GM12874 (cell line): ENCODE data around the gene PUSL1.

Experiments
- TF ChIP-seq, protein P1 (sequence below): IDR thresholded peaks from 2 replicates; pipeline ENCODE4 v1.5.1; 2011; ENCODE audit warnings: low read depth, mild to moderate bottlenecking, control low read depth, low read length, moderate library complexity; ENCODE audit not compliant: insufficient read depth

Gene PUSL1

GRCh38 chr1:1354271-1355247 is 46.2 kb downstream of the PUSL1 start:
- TF ChIP-seq, protein P1, sequence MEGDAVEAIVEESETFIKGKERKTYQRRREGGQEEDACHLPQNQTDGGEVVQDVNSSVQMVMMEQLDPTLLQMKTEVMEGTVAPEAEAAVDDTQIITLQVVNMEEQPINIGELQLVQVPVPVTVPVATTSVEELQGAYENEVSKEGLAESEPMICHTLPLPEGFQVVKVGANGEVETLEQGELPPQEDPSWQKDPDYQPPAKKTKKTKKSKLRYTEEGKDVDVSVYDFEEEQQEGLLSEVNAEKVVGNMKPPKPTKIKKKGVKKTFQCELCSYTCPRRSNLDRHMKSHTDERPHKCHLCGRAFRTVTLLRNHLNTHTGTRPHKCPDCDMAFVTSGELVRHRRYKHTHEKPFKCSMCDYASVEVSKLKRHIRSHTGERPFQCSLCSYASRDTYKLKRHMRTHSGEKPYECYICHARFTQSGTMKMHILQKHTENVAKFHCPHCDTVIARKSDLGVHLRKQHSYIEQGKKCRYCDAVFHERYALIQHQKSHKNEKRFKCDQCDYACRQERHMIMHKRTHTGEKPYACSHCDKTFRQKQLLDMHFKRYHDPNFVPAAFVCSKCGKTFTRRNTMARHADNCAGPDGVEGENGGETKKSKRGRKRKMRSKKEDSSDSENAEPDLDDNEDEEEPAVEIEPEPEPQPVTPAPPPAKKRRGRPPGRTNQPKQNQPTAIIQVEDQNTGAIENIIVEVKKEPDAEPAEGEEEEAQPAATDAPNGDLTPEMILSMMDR, result no peak

DNA sequence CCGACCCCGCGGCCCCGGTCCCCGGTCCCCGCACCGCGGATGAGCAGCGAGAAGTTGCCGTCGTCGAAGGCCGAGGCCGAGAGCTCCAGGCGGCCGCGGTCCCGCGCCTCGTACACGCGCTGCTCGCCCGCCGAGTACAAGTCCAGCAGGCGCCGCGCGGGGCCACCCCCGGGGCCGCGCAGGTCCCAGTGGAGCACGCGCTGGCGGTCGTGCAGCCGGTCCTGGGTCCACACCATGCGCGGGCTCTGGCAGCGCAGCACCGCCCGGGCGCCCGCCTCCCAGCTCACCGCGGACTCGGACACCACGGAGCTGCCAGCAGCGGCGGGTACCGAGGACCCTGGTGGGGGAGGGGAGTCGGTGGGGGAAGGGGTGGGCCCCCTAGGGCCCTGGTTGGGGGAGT is 47.0 kb downstream of the PUSL1 start:
- TF ChIP-seq, protein P1, result no peak

GRCh38 chr1:1356166-1356795 is 47.9 kb downstream of the PUSL1 start:
- TF ChIP-seq, protein P1, result no peak

DNA sequence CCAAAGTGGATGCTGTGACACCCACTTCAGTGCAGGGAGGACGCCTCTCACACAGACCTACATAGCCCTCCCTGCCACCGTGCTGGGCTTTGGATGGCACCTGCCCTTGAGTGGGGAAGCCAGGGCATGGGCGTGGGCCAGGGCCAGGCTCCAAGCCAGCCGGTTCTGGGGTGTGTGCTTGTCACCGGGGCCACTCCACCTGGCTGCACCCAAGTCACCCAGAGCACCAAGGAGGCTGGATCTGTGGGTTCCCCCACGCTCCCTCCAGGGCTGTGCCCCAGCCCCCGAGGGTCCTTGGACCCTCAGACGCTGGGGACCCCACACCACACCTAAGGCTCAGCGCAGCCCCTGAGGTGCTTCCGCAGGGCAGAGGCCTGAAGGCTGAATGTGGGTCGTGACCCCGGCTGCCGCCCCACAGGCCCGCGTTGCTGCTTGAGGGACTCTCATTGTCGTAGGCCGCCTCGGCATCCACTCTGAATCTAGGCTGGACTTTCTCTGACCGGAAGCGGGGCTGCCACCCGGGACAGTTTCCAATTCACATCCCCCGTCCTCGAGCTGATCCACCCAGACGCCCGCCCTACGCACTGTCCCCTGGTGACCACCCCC is 48.5 kb downstream of the PUSL1 start:
- TF ChIP-seq, protein P1, result no peak

DNA sequence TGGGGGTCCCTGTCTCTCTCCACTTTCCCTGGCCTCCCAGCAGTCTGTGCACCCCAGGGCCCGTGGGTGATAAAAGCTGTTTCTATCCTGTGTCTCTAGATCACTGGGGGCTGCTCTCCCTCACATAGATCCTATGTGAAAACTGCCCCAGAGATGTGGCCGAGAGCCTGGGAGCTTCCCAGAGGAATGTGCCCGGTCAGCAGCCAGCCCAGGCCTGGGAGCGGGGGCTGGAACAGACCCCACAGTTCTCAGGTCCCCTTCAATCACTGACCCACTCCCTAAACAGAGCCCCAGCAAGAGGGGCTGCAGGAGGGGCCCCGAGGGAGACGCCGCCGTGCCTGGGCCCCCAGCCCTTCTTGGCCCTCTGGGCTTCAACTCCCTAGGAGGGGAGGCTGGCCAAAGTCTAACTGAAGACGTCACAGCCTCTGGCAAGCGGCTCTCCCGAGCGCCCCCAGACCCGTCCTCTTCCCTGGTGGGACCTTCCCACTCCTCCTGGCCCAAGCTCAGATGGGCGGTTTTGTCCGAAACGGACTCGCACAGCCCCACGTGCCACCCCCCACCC is 49.6 kb downstream of the PUSL1 start:
- TF ChIP-seq, protein P1, result no peak

DNA sequence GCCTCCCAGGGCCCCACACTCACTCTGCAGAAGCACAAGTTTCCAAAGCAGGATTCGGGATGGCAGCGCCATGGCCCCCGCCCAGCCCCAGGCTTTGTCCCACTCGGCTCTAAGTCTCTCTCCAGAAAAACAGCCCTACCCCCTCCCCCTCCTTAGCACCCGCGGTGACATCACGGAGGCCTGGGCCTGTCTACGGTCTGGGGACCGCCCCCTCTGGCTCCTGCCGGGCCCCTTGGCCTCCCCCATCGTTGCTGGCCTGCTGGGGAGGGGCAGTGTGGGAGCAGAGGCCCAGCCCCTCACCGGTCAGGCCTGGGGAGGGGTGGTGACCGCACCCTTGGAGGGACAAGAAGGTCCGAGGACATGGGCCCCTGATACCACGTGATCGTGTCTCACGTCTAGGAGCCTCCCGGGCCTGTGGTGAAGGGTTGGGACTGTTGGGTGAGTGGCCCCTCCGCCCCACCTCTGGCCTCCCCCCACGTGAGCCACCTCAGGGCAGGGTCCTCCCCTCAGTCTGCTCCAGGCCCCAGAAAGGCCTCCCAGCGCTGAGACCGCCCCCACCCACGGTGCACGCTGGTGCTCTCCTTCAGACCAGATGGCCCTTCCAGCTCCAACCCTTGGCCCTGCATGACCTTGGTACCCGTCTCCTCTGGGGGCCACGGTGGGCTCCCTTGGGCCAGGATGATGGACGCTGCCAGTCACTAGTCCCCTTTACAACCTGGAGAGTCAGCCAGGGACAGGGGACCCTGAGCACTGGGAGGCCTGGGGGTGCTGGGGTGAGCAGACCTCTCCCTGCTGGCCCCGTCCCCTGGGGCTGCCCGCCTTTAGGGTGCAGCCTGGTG is 50.3 kb downstream of the PUSL1 start, which contains the start of gene MXRA8:
MXRA8 (minus strand) TSS at position 123 of the 839 bp plus-strand sequence; CDS start at position 72, 51 bp downstream.
- TF ChIP-seq, protein P1, result no peak
